NCI-H2029 treated with DMSO at 0.1 percent for 48 hours (cell line): Measurements from ENCODE around the gene STX16.

Experiments used
- DNase-seq: peaks from one replicate; lab custom pipeline; 2025; lab: John Stamatoyannopoulos, UW

The STX16 gene

GRCh38 chr20:58652606-58653294 lies 1.7 kb downstream of the STX16 start:
- no peak for DNase-seq

GRCh38 chr20:58654337-58654736 lies 3.3 kb downstream of the STX16 start:
- no peak for DNase-seq

GRCh38 chr20:58655328-58656107 lies 4.4 kb downstream of the STX16 start:
- no peak for DNase-seq

- DNase-seq = no peak
These were observed 5.7 kb downstream of the STX16 start for GRCh38 chr20:58656831-58657230.

DNA sequence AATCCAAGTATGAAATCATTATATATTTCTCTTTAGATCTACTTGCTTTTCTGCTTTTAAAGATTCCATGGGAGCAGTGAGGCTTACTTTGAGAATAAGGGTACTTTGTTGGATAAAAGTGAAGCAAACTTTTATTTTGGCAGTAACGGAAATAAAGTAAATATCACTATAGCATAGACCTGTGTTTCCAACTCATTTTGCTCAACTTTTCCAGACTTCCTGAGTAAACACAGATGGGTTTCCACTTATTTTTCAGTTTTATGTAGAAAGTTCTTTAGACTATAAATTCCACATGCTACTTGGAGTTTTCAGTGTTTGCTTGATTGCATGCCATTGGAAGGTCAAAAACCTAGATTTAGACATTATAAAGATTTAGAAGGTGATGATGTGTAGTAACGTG lies 6.2 kb downstream of the STX16 start:
- no peak for DNase-seq

- no peak for DNase-seq
These were observed 6.9 kb downstream of the STX16 start for GRCh38 chr20:58657986-58658385.

DNA sequence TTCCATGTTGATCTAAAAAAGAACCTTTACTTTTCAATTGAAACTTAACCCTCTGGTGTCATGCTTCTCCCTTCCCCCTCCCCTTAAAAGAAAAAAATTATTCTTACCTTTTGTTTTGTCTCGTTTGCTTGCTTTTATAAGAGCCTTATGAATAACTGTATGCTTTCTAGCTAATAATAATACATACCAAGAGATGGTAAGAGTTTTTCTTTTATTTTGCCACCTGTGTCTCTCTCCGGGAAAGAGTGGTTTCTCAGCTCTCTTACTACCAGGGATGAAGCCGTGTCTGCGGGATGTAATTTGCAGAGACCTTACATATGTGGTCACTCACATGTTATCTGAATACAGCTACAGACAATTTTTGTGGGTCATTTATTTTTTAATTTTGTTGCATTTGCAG lies 7.7 kb downstream of the STX16 start:
- DNase-seq = no peak

DNA sequence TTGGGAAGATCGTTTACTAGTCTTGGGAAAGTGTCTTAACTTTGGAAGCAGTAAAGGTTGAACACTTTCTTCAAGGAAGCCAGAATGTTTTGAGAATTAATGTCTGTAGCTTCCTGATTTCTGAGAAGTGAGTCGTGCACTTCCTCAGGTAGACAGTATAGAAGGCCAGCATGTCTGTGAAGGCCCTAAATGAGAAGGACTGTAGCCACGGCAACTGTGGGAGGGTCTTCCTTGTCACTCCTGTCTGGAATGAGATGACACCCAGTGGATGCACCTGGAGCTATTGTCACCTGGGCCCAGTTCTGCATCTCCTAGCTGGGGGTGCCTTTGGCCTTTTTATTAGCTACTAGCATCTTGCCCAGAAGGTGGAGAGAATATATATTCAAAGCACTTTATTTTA lies 8.8 kb downstream of the STX16 start:
- no peak for DNase-seq

DNA sequence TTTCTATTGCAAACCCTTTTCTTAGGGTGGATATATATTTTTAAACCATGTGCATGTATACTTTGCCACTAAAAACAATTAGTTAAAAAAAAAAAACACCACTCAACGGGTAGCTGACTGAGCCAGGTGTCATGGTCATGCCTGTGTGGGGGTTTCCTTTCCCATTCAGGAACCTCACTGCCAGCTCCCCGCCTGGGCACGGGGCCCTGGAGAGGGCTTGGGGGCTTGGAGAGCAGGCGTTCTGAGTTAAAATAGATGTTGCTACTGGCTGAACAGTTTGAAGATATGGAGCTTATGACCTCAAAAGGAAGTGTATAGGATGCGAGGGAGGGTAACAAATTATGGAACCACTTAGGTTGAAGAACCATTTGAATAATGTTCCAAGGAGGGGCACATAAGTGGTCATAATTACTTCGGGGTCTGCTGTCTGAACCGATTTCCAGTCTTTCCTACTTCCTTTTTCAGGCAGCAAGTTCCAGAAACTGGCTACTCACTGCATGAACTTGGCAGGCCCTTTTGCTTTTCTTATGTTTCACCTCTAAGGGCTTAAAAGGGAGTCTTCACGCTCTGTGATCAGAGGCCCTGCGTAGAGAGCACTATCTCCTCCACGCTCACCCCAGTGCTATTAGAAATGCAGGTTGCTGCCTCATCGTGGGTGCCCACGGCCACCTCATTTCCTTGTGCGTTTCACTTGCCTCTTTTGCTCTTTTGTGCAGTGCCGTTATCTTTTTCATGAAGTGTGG lies 9.9 kb downstream of the STX16 start:
- no peak for DNase-seq

DNA sequence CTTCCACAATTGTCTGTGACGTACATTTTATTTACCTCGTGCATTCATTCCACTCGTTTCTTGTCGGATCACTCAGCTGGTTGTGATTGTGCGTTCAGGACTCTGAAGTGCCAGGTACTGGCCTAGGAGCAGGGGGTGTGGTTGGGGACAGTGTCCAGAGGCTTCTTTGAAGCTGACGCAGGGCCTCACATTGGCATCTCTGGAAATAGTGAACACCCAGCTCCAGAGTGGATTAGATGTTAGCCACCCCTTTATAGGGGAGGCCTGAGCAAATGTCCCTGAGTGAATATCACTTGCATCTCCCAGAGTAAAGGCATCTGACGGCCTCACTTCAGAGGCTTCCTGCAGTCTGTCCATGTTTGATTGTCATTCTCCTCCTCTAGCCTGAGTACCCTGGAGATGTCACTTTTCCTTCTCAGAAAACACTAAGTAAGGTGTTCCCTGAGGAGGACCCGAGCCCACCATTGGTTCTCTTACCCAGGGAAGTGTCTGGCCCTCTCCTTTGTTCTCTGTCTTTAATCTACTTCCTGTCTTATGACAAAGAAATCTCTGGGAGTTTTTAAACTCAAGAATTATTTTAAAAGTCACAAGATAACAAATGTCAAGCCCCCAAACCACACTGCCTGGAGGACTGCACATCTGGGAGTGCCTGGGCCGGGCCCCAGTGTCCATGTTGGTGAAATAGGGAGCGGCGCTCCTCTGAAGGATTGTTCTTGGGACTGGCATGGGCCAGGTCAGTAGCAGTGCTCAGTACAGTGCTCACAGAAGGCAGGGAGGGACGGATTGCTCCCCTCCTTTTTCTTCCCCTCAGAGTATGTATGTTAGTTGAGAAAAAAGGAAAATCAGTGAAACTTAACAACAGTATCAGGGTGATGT lies 10.8 kb downstream of the STX16 start:
- no peak for DNase-seq

GRCh38 chr20:58664331-58664730 lies 13.2 kb downstream of the STX16 start:
- DNase-seq = no peak

DNA sequence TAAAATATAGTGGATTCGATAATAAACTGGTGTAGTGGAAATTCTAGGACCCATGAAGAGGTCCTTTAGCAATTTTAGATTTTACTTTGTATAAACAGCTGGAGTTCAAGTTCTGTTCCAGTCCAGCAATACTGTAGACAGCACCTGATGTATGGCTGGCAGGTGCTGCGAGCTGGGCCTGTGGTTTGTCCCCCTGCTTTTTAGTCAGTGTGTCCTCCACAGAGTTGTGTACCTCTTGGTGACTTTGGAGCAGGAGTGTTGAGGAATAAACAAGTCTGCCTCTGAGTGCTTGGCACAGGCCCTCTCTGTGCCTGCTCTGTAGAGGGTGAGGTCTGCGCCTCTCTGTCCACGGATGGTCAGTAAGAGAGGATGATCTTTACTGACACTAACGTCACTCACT lies 13.8 kb downstream of the STX16 start:
- DNase-seq = no peak

- no peak for DNase-seq
These were observed 14.5 kb downstream of the STX16 start for GRCh38 chr20:58665606-58666005.

- no peak for DNase-seq
These were observed 15.6 kb downstream of the STX16 start for GRCh38 chr20:58666702-58667101.

- DNase-seq = no peak
These were observed 16.9 kb downstream of the STX16 start for GRCh38 chr20:58667975-58668374.

GRCh38 chr20:58668901-58669286 lies 17.8 kb downstream of the STX16 start:
- DNase-seq = no peak

GRCh38 chr20:58669287-58670006 lies 18.4 kb downstream of the STX16 start:
- DNase-seq = no peak

DNA sequence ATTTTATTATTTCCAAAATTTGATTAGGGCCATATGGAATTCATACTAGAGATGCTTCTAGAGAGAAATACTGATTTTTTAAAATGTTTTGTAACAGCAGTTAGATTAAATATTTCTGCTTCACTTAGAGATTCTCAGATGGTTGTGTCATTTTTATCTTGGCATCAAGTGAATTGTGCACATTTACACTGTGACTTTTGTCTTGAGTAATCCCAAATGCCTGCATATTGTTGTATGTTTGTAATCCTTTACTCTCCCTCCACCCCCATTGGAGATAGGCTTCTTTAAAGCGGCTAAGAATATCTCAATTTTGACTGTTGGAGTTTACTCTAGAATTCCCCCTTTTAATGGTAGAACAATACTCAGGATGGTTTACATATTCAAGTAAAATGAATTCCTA lies 19.0 kb downstream of the STX16 start:
- no peak for DNase-seq

- no peak for DNase-seq
These were observed 19.6 kb downstream of the STX16 start for GRCh38 chr20:58670659-58671058.

DNA sequence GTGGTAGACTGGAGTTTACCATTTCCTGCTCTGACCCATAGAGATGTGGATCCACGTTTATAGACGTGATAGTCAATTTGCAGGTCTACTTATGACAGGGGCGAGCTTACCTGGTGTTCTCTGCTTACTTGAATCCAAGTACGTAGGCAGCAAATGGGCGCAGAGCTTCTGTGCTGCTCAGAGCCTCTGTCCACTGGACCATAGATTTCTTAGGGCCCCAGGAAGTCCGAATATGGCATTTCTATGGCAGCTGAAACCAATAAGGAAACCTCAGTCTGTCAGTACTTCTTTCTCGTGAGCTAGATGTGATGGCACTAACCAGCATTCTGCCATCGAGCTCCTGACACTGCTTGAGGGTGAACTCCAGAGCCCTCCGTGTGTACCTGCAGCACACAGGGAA lies 22.0 kb downstream of the STX16 start:
- DNase-seq = no peak

- DNase-seq = no peak
These were observed 24.1 kb downstream of the STX16 start for GRCh38 chr20:58675146-58675584.
